ENCODE measurements around the gene SYTL3. TPM values are rescaled to one million over a fixed set of nuclear protein-coding genes. Genes with fewer than 3 reads are reported as not detected.

The SYTL3 gene
- total and polyA plus RNA-seq, 3 donors from 2014 or later, result 7.0 to 11.0 (median 10.2) TPM

DNA sequence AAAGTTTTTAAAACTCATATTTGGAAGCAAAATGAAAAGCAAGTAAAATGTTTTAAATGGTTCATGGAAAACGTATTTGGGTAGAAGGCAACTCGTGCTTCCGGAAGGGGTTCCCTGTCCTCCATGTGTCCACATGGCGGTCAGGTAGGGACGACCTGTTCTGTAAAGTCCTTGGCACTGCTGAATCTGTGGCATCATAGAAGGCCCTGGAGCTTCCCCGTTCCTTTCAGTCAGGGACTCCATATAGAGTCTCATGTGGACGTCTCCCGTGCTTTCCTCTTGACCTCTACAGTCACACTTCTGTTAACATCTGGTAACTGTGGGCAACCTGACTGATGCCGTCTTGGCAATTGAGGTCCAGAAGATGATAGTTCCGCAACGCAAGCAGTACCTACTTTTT lies 16.7 kb upstream of the SYTL3 start:
- no peak for TF ChIP-seq POLR2A (IDR thresholded peaks at IDR 0.05)
- TF ChIP-seq, protein P1, sequence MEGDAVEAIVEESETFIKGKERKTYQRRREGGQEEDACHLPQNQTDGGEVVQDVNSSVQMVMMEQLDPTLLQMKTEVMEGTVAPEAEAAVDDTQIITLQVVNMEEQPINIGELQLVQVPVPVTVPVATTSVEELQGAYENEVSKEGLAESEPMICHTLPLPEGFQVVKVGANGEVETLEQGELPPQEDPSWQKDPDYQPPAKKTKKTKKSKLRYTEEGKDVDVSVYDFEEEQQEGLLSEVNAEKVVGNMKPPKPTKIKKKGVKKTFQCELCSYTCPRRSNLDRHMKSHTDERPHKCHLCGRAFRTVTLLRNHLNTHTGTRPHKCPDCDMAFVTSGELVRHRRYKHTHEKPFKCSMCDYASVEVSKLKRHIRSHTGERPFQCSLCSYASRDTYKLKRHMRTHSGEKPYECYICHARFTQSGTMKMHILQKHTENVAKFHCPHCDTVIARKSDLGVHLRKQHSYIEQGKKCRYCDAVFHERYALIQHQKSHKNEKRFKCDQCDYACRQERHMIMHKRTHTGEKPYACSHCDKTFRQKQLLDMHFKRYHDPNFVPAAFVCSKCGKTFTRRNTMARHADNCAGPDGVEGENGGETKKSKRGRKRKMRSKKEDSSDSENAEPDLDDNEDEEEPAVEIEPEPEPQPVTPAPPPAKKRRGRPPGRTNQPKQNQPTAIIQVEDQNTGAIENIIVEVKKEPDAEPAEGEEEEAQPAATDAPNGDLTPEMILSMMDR (IDR thresholded peaks at IDR 0.05), result no peak
- Histone ChIP-seq H3K27ac (no peak overlapping the region), H3K4me3 (no peak overlapping the region), H3K36me3 (ENCODE audit: low read depth, missing control alignments) (no peaks in the 10 kb centered on the region), H3K4me1 (peaks cover 20% of the 10 kb centered on the region), H3K27me3 (no peaks in the 10 kb centered on the region), H3K9me3 (no peaks in the 10 kb centered on the region)
- intact Hi-C loops (cut with DNase I; ENCODE audit: low total_unique reads), result no loop called here
- 88 to 93% methylated on average over 11 of the region's 11 CpGs for WGBS, 2 donors
- no peak for DNase-seq

DNA sequence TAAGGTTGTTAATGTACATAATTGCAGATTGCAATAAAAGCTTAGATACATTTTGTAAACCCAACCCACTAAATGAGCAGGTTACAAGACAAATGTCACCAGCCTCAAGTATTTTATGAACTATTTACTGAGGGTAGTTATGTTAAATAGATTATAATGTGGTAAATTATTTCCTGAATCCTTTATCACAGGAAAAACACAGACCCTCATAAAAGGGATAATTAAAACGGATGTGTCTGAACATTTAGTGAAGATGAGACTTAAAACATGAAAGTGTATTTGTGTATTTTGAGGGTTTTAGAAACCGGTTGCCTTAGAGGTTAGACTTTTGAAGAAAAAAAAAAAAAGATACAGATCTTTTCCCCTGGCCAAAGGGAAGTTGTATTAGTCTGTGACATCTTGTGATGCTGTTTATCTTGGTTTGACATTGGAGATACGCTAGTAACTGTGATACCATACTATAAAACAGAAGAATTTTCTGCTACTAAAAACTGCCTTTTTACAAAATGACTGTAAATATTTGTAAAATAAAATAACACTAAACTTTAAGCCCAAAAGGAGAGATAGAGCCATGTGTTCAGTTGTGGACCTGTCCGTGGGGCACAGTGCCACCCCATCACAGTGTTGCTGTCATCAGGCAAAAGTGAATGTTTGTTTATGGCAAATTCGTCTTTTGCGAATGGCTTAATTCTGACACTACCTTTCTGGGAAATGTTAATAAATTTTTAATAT lies 15.0 kb upstream of the SYTL3 start:
- Histone ChIP-seq H3K27me3 (no peaks in the 10 kb centered on the region), H3K27ac (no peak overlapping the region), H3K4me1 (peaks cover 27% of the 10 kb centered on the region), H3K4me3 (no peak overlapping the region), H3K9me3 (no peaks in the 10 kb centered on the region), H3K36me3 (ENCODE audit: low read depth, missing control alignments) (no peaks in the 10 kb centered on the region)
- intact Hi-C loops (cut with DNase I; ENCODE audit: low total_unique reads), result no loop called here
- 82 to 83% methylated on average over 6 of the region's 6 CpGs for WGBS, 2 donors
- TF ChIP-seq POLR2A (IDR thresholded peaks at IDR 0.05), result no peak
- TF ChIP-seq, protein P1 (IDR thresholded peaks at IDR 0.05), result no peak
- no peak for DNase-seq

DNA sequence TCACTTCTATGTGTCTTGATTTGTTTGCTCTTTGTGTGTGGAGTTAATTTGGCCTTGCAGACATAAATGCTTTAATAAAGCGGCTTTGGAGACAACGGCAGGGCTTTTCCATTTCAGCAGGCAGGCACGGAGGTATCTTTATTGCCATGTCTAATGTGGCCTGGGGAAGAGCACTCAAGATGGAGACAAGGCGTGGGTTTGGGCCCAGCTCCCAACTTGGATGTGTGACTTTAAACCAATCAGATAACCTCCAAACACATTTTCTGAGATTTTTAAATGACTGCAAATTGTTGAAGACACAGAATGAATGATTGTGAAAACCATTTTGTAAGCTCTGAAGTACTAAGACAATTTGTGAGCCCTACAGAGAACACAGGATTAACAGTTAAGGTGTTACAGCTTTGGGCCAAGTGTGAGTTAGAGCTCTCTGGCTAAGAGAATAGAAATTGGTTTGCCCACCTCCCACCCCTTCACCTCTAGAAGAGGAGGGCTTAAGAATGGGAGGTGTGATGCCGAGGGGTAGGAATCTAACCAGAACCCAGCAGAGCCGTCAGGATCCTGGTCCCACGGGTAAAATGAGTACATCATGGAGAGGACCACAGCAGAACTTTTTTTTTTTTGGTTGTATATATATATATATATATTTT lies 14.3 kb upstream of the SYTL3 start:
- Histone ChIP-seq H3K4me1 (peaks cover 28% of the 10 kb centered on the region), H3K4me3 (no peak overlapping the region), H3K9me3 (no peaks in the 10 kb centered on the region), H3K27me3 (no peaks in the 10 kb centered on the region), H3K36me3 (ENCODE audit: low read depth, missing control alignments) (no peaks in the 10 kb centered on the region), H3K27ac (no peak overlapping the region)
- intact Hi-C loops (cut with DNase I; ENCODE audit: low total_unique reads), result no loop called here
- WGBS, 2 donors, result 86 to 90% methylated on average over 7 of the region's 7 CpGs
- no peak for DNase-seq
- TF ChIP-seq POLR2A (IDR thresholded peaks at IDR 0.05), result no peak
- TF ChIP-seq, protein P1 (IDR thresholded peaks at IDR 0.05), result no peak

DNA sequence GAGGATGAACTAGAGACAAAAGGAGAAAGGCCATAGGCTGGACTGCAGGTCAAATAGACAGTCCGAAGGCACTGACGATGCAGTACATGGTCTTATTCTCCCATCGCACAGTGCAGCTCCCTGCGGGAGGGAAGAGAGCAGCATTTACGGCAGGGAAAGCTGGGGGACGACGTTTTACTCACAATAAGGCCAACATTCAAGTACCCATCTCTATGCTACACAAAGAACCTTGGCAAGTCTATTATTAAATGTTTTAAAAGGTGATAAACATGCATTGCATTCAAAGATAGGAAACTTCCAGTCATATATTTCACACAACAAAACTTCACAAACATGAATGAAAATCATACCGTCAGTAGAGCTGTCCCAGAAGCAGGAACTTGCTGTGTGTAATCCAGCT lies 13.1 kb upstream of the SYTL3 start:
- TF ChIP-seq, protein P1 (IDR thresholded peaks at IDR 0.05), result no peak
- no peak for TF ChIP-seq POLR2A (IDR thresholded peaks at IDR 0.05)
- intact Hi-C loops (cut with DNase I; ENCODE audit: low total_unique reads), result no loop called here
- Histone ChIP-seq H3K9me3 (no peaks in the 10 kb centered on the region), H3K4me3 (no peak overlapping the region), H3K36me3 (ENCODE audit: low read depth, missing control alignments) (no peaks in the 10 kb centered on the region), H3K4me1 (peaks cover 18% of the 10 kb centered on the region), H3K27me3 (no peaks in the 10 kb centered on the region), H3K27ac (no peak overlapping the region)
- WGBS, 2 donors, result 86 to 88% methylated on average over 8 of the region's 8 CpGs
- no peak for DNase-seq
